Activated naive CD4-positive, alpha-beta T cell treated with anti-CD3 and anti-CD28 coated beads, Interleukin-2, amount 10 ng/mL, durations not matched to agents 7 days and 5 days (primary cell): ENCODE measurements around the gene FAAP20.
A peak's percentile ranks its signal among the peaks of the same experiment; 100 is the strongest.

Source experiments
- CTCF ChIA-PET: fragments of 350-600 bp; sonication (Branson Sonifier 250); formaldehyde crosslinking; loops from one replicate; lab custom pipeline; 2021; ENCODE audit warnings: antibody characterized with exemption; lab: Charles Lee
- DNase-seq: peaks from one replicate; pipeline ENCODE4 v3.0.0-alpha.2; 2020
- H3K27ac Mint-ChIP-seq: one replicate; pipeline ENCODE4 v1.8.0; 2021; ENCODE audit warnings: mild to moderate bottlenecking, moderate library complexity, mixed read lengths
- H3K27me3 Mint-ChIP-seq: one replicate; pipeline ENCODE4 v1.8.0; 2021; ENCODE audit warnings: mild to moderate bottlenecking, mixed read lengths
- H3K36me3 Mint-ChIP-seq: one replicate; pipeline ENCODE4 v1.8.0; 2021; ENCODE audit warnings: mixed read lengths
- H3K4me1 Mint-ChIP-seq: one replicate; pipeline ENCODE4 v1.8.0; 2021; ENCODE audit warnings: mixed read lengths
- H3K4me3 Mint-ChIP-seq: one replicate; pipeline ENCODE4 v1.8.0; 2021; ENCODE audit warnings: mild to moderate bottlenecking, moderate library complexity, mixed read lengths
- H3K9me3 Mint-ChIP-seq: one replicate; pipeline ENCODE4 v1.8.0; 2021; ENCODE audit warnings: mixed read lengths

FAAP20 gene

DNA sequence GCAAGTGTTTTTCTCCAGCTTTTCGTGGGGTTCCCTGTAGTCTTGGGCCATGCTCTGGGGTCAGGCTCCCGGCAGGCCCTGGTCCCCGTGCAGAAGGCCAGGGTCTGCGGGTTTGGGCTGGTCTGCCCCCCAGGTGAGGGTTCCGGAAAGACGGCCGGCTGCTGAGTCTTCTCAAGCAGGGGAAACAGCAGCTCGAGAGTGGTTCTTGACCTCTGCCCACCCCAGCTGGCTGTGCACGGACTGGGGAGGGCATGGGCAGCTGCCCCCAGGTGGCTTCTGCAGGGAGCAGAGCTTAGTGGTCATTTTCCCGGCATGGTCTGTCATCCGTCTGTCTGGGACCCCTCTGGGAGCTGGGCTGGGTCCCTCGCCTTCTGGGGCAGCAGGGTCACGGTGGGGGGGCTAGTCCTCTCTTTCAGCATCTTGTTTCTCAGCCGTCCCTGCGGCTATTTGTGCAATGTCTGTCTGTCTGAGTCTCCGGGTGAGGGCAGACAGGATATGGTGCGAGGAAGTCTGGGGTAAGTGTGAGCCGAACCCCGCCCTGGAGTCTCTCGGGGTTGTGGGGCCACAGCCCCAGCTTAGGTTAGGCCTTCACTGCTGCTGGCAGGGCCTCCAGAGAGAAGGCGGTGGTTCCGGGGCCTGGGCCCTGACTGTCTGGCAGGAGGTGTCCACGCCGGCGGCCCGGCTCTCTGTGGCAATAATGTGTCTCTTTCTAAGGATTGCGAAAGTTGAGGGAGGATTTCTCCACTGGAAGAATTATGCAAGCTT is 39.6 kb upstream of the FAAP20 start:
- Mint-ChIP-seq H3K4me3 (peak overlapping the region; percentile 96), H3K36me3 (peaks cover 44% of the 10 kb centered on the region), H3K9me3 (no peaks in the 10 kb centered on the region), H3K27me3 (no peaks in the 10 kb centered on the region), H3K27ac (peak overlapping the region; percentile 96), H3K4me1 (peaks cover 68% of the 10 kb centered on the region)
- DNase-seq: peak; percentile 86
- CTCF ChIA-PET: interaction anchor here (1.1 to 3.7 kb wide), 6 partner anchors 35 to 147 kb away, joined by 3 to 25 read pairs (median 10); partner anchors contain the start of gene FAAP20

DNA sequence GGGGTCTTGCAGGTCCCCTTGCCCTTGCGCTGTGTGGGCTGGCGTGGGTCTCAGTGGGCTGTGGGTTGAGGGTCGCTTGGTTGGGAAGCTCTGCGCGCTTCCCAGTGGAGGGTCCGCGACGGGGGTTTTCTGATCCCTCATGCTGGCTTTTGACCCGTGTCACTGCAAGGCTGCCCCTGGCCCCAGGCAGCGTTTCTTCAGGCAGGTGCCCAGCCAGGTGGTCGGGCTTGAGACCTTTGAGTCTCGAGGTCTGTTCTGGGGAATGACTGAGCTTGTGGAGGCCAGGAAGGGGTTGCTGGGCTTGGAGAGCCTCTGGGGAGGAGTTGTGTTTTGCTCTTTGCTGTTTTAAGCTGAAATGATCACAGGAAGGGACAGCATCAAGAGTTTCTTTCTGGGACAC is 38.9 kb upstream of the FAAP20 start:
- peak overlapping the region; percentile 96 for H3K27ac Mint-ChIP-seq
- CTCF ChIA-PET: interaction anchor here (0.7 to 3.7 kb wide), 6 partner anchors 34 to 158 kb away, joined by 3 to 25 read pairs (median 8); partner anchors contain the start of genes FAAP20, MORN1 and RER1
- no peaks in the 10 kb centered on the region for H3K9me3 Mint-ChIP-seq
- DNase-seq: no peak
- peaks cover 47% of the 10 kb centered on the region for H3K36me3 Mint-ChIP-seq
- H3K27me3 Mint-ChIP-seq: no peaks in the 10 kb centered on the region
- H3K4me1 Mint-ChIP-seq: peaks cover 64% of the 10 kb centered on the region
- peak overlapping the region; percentile 96 for H3K4me3 Mint-ChIP-seq

DNA sequence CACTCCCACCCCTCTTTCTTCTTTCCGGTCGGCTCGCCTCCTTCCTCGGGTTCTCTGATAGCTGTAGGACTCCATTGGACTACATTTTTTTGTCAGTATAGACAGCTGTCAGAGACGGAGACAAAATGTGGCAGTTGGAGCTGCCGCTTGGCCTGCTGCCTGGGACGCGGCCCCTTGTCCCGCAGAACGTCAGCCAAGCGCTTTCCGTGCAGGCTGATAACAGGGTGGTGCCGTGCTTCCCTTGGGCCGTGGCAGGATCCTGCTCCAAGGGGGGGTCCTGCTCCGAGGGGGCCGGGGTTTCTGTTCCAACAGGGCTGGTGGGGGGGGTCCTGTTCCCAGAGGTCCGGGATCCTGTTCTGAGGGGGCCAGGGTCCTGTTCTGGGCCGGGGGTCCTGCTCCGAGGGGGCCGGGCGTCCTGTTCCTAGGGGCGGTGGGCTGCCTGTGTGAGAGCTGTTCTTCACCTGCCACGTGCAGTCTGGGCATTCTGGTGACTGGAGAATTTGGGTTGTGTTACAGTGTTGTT is 38.4 kb upstream of the FAAP20 start:
- Mint-ChIP-seq H3K27me3 (no peaks in the 10 kb centered on the region), H3K4me1 (peaks cover 64% of the 10 kb centered on the region), H3K4me3 (peak overlapping the region; percentile 96), H3K36me3 (peaks cover 47% of the 10 kb centered on the region), H3K9me3 (no peaks in the 10 kb centered on the region), H3K27ac (peak overlapping the region; percentile 99)
- CTCF ChIA-PET: interaction anchor here (0.7 to 3.7 kb wide), 6 partner anchors 33 to 159 kb away, joined by 3 to 25 read pairs (median 7); partner anchors contain the start of genes FAAP20, MORN1 and RER1
- no peak for DNase-seq

DNA sequence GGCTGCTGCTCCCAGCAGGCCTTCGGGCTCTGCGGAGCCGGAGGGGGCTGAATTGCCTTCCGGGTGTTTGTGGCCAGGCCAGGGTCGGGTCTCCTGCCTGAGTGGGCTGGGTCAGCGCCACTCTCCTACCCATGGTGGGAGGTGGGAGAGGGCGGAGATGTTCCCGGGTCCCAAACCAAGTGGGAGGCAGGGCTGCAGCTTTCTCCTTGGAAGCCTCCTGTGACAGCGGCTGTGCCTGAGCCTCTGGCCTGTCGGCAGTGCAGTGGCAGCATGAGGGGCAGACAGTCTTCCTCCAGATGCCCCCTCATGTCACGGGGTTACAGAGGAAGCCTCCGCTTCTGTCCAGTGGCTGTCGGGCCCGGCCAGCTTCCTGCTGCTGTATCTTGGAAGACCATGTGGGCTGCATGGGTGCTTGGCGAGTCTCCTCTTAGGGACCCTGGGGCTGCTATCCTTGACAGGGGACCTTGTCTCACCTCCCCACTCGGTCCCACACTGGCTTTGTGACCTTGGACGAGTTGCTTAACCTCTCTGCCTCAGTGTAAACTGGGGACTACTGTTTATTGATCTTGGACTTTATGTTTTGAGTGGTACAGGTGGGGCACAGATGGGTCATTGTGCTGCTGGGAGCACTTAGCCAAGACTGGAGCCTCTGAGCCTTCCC is 37.8 kb upstream of the FAAP20 start:
- CTCF ChIA-PET: interaction anchor here (0.9 to 3.7 kb wide), 8 partner anchors 33 to 149 kb away, joined by 3 to 25 read pairs (median 5); partner anchors contain the start of gene FAAP20
- Mint-ChIP-seq H3K36me3 (peaks cover 47% of the 10 kb centered on the region), H3K9me3 (no peaks in the 10 kb centered on the region), H3K4me3 (peak overlapping the region; percentile 96), H3K4me1 (peaks cover 60% of the 10 kb centered on the region), H3K27ac (peak overlapping the region; percentile 99), H3K27me3 (no peaks in the 10 kb centered on the region)
- no peak for DNase-seq

DNA sequence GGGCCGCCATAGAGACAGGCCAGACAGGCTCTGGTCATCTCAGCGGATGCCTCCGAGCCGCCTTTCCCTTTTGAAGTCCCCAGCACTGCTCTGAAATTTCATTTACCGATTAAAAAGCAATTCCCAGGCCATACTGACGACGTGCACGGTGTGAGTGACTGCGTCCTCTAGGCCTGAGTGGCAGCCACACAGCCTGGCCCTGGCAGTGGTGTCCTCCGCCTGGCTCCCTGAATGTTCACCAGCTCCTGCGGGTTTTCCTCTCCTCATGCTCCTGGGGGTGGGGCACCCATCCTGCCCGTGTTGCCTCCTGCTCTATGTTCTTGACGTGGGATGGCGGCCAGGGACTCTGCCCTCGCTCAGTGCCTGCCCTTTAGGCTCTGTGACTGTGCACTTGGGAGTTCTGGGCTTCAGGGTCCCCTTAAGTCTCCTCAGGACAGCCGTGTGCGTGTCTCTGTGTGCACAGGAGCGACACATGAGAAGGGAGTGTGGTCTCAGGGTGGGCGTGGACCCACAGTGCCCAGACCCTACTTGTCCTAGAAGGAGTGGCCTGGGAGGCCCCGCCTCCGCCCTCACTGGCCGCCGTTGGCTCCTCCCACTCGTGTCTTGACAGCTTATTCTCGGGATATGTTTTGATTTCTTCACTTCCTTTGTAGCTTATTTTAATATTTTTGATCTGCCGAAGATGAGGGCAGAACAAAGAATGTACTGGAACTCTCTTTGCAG is 37.1 kb upstream of the FAAP20 start:
- CTCF ChIA-PET: interaction anchor here (0.9 to 3.7 kb wide), 7 partner anchors 32 to 150 kb away, joined by 3 to 21 read pairs (median 4); no protein-coding TSS in a partner anchor
- peaks cover 46% of the 10 kb centered on the region for H3K36me3 Mint-ChIP-seq
- peak overlapping the region; percentile 99 for H3K27ac Mint-ChIP-seq
- H3K4me1 Mint-ChIP-seq: peaks cover 53% of the 10 kb centered on the region
- H3K27me3 Mint-ChIP-seq: peaks cover 3% of the 10 kb centered on the region
- peak; percentile 92 for DNase-seq
- H3K4me3 Mint-ChIP-seq: peak overlapping the region; percentile 96
- H3K9me3 Mint-ChIP-seq: no peaks in the 10 kb centered on the region

DNA sequence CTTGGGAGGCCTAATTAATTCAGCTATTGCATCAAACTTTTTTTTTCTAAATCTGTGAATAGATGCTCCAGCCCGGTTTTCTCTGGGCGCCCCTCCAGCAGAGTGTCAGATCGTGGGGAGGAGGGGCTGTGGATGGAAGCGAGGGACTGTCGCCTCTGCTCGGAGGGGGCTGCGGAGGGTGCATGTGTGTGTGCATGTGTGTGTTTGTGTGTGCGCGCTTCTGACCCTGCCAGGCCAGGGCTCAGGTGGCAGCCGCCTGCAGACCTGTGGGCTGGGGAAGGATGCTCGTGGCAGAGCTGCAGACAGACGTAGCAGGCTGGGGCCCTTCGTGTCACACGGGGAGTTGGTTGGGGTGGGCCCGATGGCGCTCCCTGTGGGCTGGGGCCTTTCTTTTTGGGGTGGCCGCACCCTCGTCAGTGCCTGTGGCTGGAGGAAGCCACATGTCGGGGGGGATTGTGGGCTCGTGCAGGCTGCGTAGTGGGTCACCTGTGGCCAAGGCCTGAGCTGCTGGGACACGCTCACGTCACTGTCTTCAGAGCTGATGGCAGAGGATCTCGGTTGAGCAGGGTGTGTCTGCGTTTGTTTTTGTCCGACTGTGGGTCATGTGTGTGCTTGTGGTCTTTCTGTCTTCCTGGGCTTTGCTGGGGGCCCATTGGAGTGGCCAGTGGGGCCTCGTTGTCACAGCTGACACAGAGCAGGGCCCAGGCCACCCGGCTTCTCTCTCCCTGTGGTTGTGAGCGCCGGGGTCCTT is 36.4 kb upstream of the FAAP20 start:
- Mint-ChIP-seq H3K4me3 (peak overlapping the region; percentile 96), H3K9me3 (no peaks in the 10 kb centered on the region), H3K27me3 (peaks cover 10% of the 10 kb centered on the region), H3K36me3 (peaks cover 44% of the 10 kb centered on the region), H3K4me1 (peaks cover 48% of the 10 kb centered on the region), H3K27ac (peak overlapping the region; percentile 99)
- CTCF ChIA-PET: interaction anchor here (0.9 to 3.7 kb wide), 6 partner anchors 31 to 151 kb away, joined by 3 to 21 read pairs (median 4); no protein-coding TSS in a partner anchor
- peak; percentile 68 for DNase-seq

DNA sequence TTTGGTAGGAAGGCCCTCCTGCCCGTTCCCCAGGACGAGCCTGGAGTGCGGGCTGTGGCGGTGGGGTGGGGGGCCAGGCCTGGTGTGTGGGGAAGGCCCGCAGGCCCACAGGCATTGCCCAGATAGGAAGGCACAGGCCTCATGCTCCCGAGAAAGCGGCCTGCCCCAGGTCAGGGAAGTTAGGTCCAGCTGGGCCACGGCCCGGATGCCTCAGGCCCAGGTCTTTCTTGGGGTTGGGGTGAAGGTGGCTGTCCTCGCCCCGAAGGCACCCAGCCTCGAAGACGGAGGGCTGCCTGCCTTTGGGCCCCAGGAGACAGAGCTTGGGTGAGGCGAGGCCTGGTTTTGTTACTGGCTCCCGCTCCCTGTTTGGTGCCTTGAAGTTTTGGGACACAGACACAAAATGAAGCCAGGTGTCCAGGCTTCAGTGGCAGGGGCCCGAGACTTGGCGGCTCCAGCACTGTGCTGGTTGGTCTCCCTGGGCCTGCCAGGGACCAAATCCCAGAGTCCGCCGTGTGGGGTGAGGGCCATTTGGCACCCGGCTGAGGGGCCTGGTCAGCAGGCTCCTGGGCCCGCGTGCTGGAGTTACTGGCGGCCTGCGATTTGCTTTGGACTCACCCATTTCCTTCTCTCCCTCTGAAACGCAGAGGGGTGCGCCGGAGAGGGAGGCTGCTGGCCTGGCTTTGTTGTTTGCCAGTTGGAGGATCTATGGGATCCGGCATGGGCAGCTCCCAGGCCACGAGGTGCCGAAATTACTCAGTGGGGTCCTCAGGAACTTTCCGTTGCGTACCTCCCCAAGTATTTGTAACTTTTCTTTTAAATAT is 35.5 kb upstream of the FAAP20 start:
- CTCF ChIA-PET: interaction anchor here (1.2 to 1.4 kb wide), 2 partner anchors 61 to 85 kb away, joined by 3 to 5 read pairs; no protein-coding TSS in a partner anchor
- Mint-ChIP-seq H3K9me3 (no peaks in the 10 kb centered on the region), H3K36me3 (peaks cover 38% of the 10 kb centered on the region), H3K27ac (peak overlapping the region; percentile 99), H3K27me3 (peaks cover 18% of the 10 kb centered on the region), H3K4me3 (peak overlapping the region; percentile 96), H3K4me1 (peaks cover 40% of the 10 kb centered on the region)
- DNase-seq: peak; percentile 42

DNA sequence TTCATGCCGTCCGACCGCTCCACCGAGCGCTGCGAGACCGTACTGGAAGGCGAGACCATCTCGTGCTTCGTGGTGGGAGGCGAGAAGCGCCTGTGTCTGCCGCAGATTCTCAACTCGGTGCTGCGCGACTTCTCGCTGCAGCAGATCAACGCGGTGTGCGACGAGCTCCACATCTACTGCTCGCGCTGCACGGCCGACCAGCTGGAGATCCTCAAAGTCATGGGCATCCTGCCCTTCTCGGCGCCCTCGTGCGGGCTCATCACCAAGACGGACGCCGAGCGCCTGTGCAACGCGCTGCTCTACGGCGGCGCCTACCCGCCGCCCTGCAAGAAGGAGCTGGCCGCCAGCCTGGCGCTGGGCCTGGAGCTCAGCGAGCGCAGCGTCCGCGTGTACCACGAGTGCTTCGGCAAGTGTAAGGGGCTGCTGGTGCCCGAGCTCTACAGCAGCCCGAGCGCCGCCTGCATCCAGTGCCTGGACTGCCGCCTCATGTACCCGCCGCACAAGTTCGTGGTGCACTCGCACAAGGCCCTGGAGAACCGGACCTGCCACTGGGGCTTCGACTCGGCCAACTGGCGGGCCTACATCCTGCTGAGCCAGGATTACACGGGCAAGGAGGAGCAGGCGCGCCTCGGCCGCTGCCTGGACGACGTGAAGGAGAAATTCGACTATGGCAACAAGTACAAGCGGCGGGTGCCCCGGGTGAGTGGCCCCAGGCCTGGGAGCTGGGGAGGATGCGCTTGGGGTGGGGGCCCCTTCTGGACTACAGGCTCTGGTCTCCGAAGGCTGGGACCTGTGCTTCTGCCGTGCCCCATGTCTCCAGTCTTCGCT is 34.7 kb upstream of the FAAP20 start:
- CTCF ChIA-PET: interaction anchor here (1.0 to 1.4 kb wide), 3 partner anchors 30 to 86 kb away, joined by 4 to 6 read pairs (median 5); no protein-coding TSS in a partner anchor
- H3K27ac Mint-ChIP-seq: peak overlapping the region; percentile 99
- peak overlapping the region; percentile 96 for H3K4me3 Mint-ChIP-seq
- H3K4me1 Mint-ChIP-seq: peaks cover 32% of the 10 kb centered on the region
- peaks cover 35% of the 10 kb centered on the region for H3K36me3 Mint-ChIP-seq
- DNase-seq: peak; percentile 68
- H3K9me3 Mint-ChIP-seq: no peaks in the 10 kb centered on the region
- peaks cover 27% of the 10 kb centered on the region for H3K27me3 Mint-ChIP-seq

DNA sequence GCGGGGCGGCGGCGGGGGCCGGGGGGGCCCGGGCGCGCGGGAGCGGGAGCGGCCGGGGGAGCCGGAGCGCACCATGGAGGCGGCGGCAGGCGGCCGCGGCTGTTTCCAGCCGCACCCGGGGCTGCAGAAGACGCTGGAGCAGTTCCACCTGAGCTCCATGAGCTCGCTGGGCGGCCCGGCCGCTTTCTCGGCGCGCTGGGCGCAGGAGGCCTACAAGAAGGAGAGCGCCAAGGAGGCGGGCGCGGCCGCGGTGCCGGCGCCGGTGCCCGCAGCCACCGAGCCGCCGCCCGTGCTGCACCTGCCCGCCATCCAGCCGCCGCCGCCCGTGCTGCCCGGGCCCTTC is 34.1 kb upstream of the FAAP20 start:
- H3K27me3 Mint-ChIP-seq: peaks cover 33% of the 10 kb centered on the region
- DNase-seq: no peak
- H3K4me1 Mint-ChIP-seq: peaks cover 27% of the 10 kb centered on the region
- peak overlapping the region; percentile 96 for H3K4me3 Mint-ChIP-seq
- peaks cover 34% of the 10 kb centered on the region for H3K36me3 Mint-ChIP-seq
- CTCF ChIA-PET: interaction anchor here (1.0 to 1.4 kb wide), 3 partner anchors 29 to 87 kb away, joined by 4 to 6 read pairs (median 5); no protein-coding TSS in a partner anchor
- peak overlapping the region; percentile 99 for H3K27ac Mint-ChIP-seq
- no peaks in the 10 kb centered on the region for H3K9me3 Mint-ChIP-seq

DNA sequence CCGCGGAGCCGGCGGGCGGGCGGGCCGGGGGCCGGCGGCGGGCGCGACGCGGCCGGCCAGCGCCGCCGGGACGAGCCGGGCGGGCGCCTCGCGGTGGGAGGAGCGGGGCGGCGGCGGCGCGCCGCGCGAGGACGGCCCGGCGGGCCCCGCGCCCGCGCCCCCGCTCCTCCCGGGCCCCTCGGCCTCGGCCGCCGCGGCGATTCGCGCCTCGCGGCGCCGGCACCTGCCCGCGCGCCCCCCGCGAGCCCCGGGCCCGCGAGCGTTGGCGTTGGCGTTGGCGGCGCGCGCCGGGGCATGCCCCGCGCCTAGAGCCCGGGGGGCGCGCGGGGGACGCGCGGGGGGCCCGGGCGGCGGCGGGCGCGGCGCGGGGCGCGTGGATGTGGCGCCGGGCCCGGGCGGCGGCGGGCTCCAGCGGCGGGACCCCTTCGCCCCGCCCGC is 33.6 kb upstream of the FAAP20 start, which contains the start of gene SKI:
SKI (plus strand) TSS at position 163 of the 438 bp plus-strand sequence. CDS start 448 bp downstream, outside the sequence.
- no peak for DNase-seq
- H3K36me3 Mint-ChIP-seq: peaks cover 34% of the 10 kb centered on the region
- peak within 1 kb of the TSS; percentile 99 for H3K27ac Mint-ChIP-seq
- no peaks in the 10 kb centered on the region for H3K9me3 Mint-ChIP-seq
- peaks cover 22% of the 10 kb centered on the region for H3K4me1 Mint-ChIP-seq
- peaks cover 38% of the 10 kb centered on the region for H3K27me3 Mint-ChIP-seq
- CTCF ChIA-PET: interaction anchor here (1.0 to 1.4 kb wide), 2 partner anchors 29 to 72 kb away, joined by 4 to 6 read pairs; no protein-coding TSS in a partner anchor
- peak within 1 kb of the TSS; percentile 96 for H3K4me3 Mint-ChIP-seq

DNA sequence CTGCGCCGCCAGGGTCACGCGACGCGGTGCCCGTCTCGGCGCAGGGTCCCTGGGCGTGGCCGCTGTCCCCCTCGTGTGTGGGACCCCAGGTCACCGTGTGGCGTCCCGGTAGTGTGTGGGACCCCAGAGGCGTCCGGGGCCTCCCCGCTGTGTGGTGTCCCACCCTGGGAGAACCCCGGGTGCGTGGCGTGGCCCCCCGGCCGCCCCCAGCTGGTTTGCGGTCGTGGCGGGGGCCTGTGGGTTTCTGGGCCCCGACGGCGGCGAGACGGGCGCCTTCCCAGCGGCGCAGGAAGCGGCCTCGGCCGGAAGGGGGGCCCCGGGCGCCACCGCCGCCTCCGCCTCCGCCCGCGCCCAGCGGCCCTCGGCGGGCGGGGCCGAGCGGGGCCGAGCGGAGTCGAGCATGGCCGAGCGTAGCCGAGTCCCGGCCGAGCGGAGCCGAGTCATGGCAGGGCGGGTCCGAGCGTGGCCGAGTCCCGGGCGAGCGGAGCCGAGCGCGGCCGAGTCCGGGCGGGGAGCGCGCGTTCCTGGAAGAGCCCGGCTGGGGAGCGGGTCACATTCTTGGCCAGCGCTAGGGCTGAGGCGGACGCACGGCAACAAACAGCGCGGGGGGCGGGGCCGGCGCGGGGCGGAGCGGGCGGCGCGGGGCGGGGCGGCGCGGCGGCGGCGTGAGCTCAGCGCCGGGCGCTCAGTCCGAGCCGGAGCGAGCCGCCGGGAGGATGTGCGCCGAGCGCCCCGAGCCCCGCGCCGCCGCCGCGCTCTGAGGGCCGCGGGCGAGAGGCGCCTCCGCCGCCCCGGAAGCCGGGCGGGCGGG is 33.0 kb upstream of the FAAP20 start:
- Mint-ChIP-seq H3K9me3 (no peaks in the 10 kb centered on the region), H3K27ac (peak overlapping the region; percentile 81), H3K4me3 (peak overlapping the region; percentile 73), H3K27me3 (peaks cover 42% of the 10 kb centered on the region), H3K36me3 (peaks cover 30% of the 10 kb centered on the region), H3K4me1 (peaks cover 17% of the 10 kb centered on the region)
- peak; percentile 95 for DNase-seq
- CTCF ChIA-PET: no interaction called here
